GM23248 (cell line): Measurements from ENCODE around the gene PSMA7. TPM values are rescaled to one million over a fixed set of nuclear protein-coding genes. Genes with fewer than 3 reads are reported as not detected.

Source experiments
- DNase-seq: peaks from one replicate; pipeline ENCODE4 v3.0.0-alpha.2; 2015
- H2AFZ ChIP-seq: fragments of 200-600 bp; sonication (generic); 2 replicates; pipeline ENCODE4 v1.6.1; 2016; ENCODE audit warnings: antibody characterized with exemption
- H3F3A ChIP-seq: fragments of 200-600 bp; sonication (generic); 2 replicates; pipeline ENCODE4 v1.6.1; 2016; ENCODE audit warnings: mild to moderate bottlenecking, antibody characterized with exemption, mixed run types; ENCODE audit not compliant: insufficient read depth
- H3K27ac ChIP-seq: fragments of 200-600 bp; sonication (generic); 2 replicates; pipeline ENCODE4 v1.5.1; 2016; ENCODE audit warnings: mild to moderate bottlenecking
- H3K27me3 ChIP-seq: fragments of 200-600 bp; sonication (generic); replicated peaks from 2 replicates; pipeline ENCODE4 v1.6.1; 2016; ENCODE audit warnings: mild to moderate bottlenecking; ENCODE audit not compliant: insufficient read depth
- H3K36me3 ChIP-seq: fragments of 200-600 bp; sonication (generic); 2 replicates; pipeline ENCODE4 v1.6.1; 2016; ENCODE audit warnings: low read depth, mild to moderate bottlenecking
- H3K4me1 ChIP-seq: fragments of 200-600 bp; sonication (generic); 2 replicates; pipeline ENCODE4 v1.6.1; 2016; ENCODE audit warnings: mild to moderate bottlenecking; ENCODE audit not compliant: insufficient read depth
- H3K4me2 ChIP-seq: fragments of 200-600 bp; sonication (generic); one replicate; pipeline ENCODE4 v1.6.1; 2016; ENCODE audit warnings: mild to moderate bottlenecking; ENCODE audit not compliant: unreplicated experiment
- H3K4me3 ChIP-seq: fragments of 200-600 bp; sonication (generic); 2 replicates; pipeline ENCODE4 v1.5.1; 2016; ENCODE audit warnings: mild to moderate bottlenecking
- H3K79me2 ChIP-seq: fragments of 200-600 bp; sonication (generic); 2 replicates; pipeline ENCODE4 v1.6.1; 2016; ENCODE audit warnings: mild to moderate bottlenecking; ENCODE audit not compliant: insufficient read depth
- H3K9ac ChIP-seq: fragments of 200-600 bp; sonication (generic); 2 replicates; pipeline ENCODE4 v1.6.1; 2016; ENCODE audit warnings: mild to moderate bottlenecking
- H3K9me2 ChIP-seq: fragments of 200-600 bp; sonication (generic); 2 replicates; pipeline ENCODE4 v1.6.1; 2016; ENCODE audit warnings: mixed run types, mild to moderate bottlenecking, moderate library complexity; ENCODE audit not compliant: insufficient read depth
- H3K9me3 ChIP-seq: fragments of 200-600 bp; sonication (generic); one replicate; pipeline ENCODE4 v1.6.1; 2017; ENCODE audit warnings: low read depth
- H4K20me1 ChIP-seq: fragments of 200-600 bp; sonication (generic); 2 replicates; pipeline ENCODE4 v1.6.0; 2016; ENCODE audit not compliant: insufficient read depth
- EZH2 ChIP-seq: fragments of 200-600 bp; sonication (generic); IDR thresholded peaks from 2 replicates; pipeline ENCODE4 v1.6.1; 2018; ENCODE audit warnings: antibody characterized with exemption, mild to moderate bottlenecking; ENCODE audit not compliant: insufficient read depth, poor library complexity, severe bottlenecking
- EZH2phosphoT487 ChIP-seq: fragments of 200-600 bp; sonication (generic); IDR thresholded peaks from 2 replicates; pipeline ENCODE4 v1.6.1; 2018; ENCODE audit warnings: antibody characterized with exemption, moderate library complexity, mild to moderate bottlenecking, low read depth; ENCODE audit not compliant: insufficient read depth
- WGBS, 2 experiments: methylation state at CpG; one replicate each; pipeline ENCODE4 v1.1.6; 2015 to 2017; ENCODE audit warnings: low lambda C conversion rate in 2 of 2, low coverage in 1 of 2; ENCODE audit errors: missing lambda C conversion rate in 2 of 2; 5-methylcytosine and 5-hydroxymethylcytosine counted together
- in situ Hi-C: fragments of 300-500 bp; cut with MboI; formaldehyde crosslinking; loops from 2 replicates; pipeline ENCODE4 v1.15.0; 2020
- polyA plus RNA-seq: library from polyadenylated mRNA; unstranded; fragments of >200 nt; fragmentation: Nextera tagmentation; extraction: Ambion mirVana; gene quantifications from 2 replicates; pipeline ENCODE4 v1.2.1, GENCODE V29; 2016
- total RNA-seq: library from RNA; depleted of rRNA; stranded (reverse); fragments of >200 nt; shearing (Covaris generic); gene quantifications from 2 replicates; pipeline ENCODE4 v1.2.3, GENCODE V29; 2014

The PSMA7 gene
- total and polyA plus RNA-seq, 2 experiments from 2014 or later = 268 to 488 TPM

DNA sequence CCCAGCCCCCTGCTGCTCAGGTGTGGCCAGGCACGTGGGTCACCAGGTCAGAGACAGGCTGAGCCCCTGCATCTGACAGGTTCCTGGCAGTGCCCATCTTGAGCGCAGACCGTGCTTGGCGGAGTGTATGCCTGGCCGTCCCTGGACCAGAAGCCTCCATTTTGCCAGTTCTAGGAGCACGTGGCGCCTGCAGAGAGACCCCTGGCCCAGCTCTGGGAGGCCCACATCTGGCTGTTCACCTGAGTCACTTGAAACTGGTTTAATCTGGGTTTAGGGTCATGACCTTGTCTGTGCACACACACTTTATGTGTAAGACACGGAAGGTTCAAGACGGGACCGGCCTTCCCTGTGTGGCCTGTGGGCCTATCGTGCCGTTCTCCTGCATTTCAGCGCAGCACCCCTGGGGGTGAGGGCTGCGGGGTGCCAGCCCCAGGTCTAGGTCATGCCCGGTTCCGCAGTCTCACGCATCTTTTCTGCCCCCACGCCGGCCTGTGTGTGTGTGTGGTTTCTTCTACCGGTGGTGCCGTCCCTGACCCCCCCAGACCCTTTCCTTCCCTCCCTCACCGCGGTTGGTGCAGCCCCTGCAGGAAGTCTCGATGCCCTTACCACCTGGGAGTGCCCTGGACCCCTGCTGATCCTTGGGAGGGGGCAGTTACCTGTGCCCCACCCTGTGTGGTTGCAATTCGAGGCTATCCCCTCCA is 14.3 kb upstream of the PSMA7 start:
- no peaks in the 10 kb centered on the region; the same call in 1 of the 2 replicates for H3K36me3 ChIP-seq
- peaks cover 87% of the 10 kb centered on the region for H3K79me2 ChIP-seq
- no peak overlapping the region for H2AFZ ChIP-seq
- in situ Hi-C loops = no loop called here
- TF ChIP-seq EZH2phosphoT487 (no peak), EZH2 (no peak)
- no peak overlapping the region for H3K27ac ChIP-seq
- H3K4me2 ChIP-seq = no peak overlapping the region
- no peak overlapping the region for H3K9ac ChIP-seq
- H3F3A ChIP-seq = no peaks in the 10 kb centered on the region
- no peaks in the 10 kb centered on the region for H3K9me2 ChIP-seq
- WGBS, 2 experiments = 87 to 93% methylated on average over 24 to 25 of the region's 25 CpGs
- peaks cover 15% of the 10 kb centered on the region for H3K4me1 ChIP-seq
- H4K20me1 ChIP-seq = peaks cover 7% of the 10 kb centered on the region; the same call in 1 of the 2 replicates
- no peaks in the 10 kb centered on the region for H3K27me3 ChIP-seq
- H3K9me3 ChIP-seq = no peaks in the 10 kb centered on the region
- no peak overlapping the region for H3K4me3 ChIP-seq
- DNase-seq = no peak

DNA sequence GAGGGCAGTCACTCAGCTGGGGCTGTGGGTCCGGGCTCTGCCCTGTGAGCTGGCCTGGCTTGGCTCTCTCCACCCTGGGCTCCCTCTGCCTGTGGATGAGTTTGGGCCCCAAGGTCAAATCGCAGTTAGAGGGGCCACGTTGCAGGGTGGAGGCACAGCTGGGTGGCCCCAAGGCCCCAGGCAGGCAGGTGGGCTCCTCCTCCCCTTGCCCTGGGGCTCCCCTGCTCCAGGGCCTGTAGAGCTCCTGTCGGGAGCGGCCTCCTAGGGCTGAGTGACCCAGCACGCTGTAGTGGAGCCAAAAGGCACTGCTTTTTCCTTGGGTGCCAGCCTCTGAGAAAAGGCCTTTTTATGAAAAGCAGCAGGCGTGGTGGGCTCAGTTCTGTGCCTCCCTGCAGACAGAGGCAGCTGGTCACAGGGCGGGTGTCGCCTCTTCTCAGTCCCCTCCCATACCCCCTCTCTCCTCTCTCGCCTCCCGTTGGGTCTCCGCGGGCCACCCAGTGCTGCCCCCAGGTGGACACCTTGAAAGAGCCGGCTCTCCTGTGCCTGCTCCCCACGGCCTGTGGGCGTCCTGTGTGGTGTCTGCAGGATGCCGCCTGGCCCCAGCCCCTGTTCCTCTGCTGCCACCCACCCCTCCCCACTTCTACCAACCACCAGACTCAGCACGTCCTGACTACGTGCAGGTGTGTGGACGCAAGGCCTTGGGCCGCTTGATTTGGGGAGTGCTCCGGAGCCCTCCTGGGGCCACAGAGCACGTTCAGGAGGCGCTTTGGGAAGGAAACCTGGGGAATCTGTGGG is 13.6 kb upstream of the PSMA7 start:
- DNase-seq = peak; percentile 69
- Histone ChIP-seq H2AFZ (no peak overlapping the region), H3K4me1 (peaks cover 15% of the 10 kb centered on the region), H3K79me2 (peaks cover 93% of the 10 kb centered on the region), H3F3A (no peaks in the 10 kb centered on the region), H3K36me3 (no peaks in the 10 kb centered on the region), H4K20me1 (peaks cover 7% of the 10 kb centered on the region; the same call in 1 of the 2 replicates), H3K9ac (no peak overlapping the region), H3K27me3 (no peaks in the 10 kb centered on the region), H3K27ac (no peak overlapping the region), H3K4me3 (no peak overlapping the region), H3K9me2 (no peaks in the 10 kb centered on the region), H3K4me2 (no peak overlapping the region), H3K9me3 (no peaks in the 10 kb centered on the region)
- in situ Hi-C loops = no loop called here
- WGBS, 2 experiments = 58 to 85% methylated on average over 15 to 24 of the region's 24 CpGs
- TF ChIP-seq EZH2phosphoT487 (no peak), EZH2 (no peak)

DNA sequence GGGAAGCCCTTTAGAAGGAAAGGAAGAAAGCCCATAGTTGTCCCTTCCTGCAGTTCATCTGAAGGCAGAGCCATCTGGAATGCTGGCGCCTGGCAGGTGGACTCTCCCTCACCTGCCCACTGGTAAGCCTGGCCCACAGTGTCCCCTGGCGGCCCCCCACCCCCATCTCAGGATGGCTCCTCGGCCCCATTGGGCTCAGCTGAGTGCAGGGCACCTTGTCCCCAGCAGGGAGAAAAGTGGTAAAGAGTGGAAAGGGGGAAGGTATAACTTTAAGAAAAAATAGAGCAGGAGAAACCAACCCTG is 13.0 kb upstream of the PSMA7 start:
- H3K4me1 ChIP-seq = peaks cover 10% of the 10 kb centered on the region
- no peak overlapping the region for H3K9ac ChIP-seq
- H3K79me2 ChIP-seq = peaks cover 95% of the 10 kb centered on the region
- H3K4me2 ChIP-seq = no peak overlapping the region
- TF ChIP-seq EZH2 (no peak), EZH2phosphoT487 (no peak)
- peaks cover 7% of the 10 kb centered on the region; the same call in 1 of the 2 replicates for H4K20me1 ChIP-seq
- H3K9me2 ChIP-seq = no peaks in the 10 kb centered on the region
- no peaks in the 10 kb centered on the region for H3K36me3 ChIP-seq
- no peak overlapping the region for H3K4me3 ChIP-seq
- 74% methylated on average over 3 of the region's 3 CpGs for WGBS, 2 experiments
- H3F3A ChIP-seq = no peaks in the 10 kb centered on the region
- H3K27ac ChIP-seq = no peak overlapping the region
- H3K9me3 ChIP-seq = no peaks in the 10 kb centered on the region
- in situ Hi-C loops = no loop called here
- H2AFZ ChIP-seq = no peak overlapping the region
- DNase-seq = no peak
- no peaks in the 10 kb centered on the region for H3K27me3 ChIP-seq

DNA sequence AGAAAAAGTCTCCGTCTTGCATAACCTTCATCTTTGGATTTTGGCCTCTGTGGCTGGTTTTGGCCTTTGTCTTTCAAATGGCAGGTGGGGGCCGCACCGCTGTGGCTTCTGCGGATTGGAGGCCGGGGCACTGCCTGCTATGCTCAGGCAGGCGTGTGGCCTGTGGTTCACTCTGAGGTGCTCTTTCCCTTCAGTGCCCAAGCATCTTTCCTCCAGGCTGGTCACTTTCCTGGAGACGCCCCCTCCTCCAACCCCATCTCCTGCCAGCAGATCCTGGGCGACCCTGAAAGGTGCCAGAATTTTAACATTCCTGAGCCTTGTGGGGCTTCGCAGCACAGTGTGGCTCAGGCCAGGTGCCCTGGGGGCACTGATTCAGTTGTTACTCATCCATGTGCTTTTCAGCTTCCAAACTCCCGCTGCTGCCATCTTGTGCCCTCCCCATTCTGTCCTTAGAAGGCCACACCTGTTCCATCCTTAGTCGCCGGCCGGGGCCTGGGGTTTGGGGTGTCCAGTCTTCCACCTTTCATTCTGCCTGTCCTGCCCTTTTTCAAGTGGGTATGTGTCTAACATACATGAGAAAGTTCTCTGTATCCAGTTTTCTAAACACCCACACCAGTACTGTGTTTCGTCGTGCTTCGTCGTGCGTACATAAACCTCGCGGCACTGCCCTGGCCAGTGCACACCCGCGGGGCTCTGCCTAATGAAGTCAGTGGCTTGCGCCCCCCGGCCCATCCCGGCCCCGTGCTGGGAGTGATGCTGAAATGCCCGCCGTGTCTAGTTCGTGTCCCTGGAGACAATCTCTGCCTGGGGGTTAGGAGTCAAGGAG is 12.4 kb upstream of the PSMA7 start:
- no peak overlapping the region for H3K27ac ChIP-seq
- peaks cover 6% of the 10 kb centered on the region for H3K4me1 ChIP-seq
- no peaks in the 10 kb centered on the region for H3K36me3 ChIP-seq
- no peaks in the 10 kb centered on the region for H3K9me2 ChIP-seq
- no peak overlapping the region for H2AFZ ChIP-seq
- no peaks in the 10 kb centered on the region for H3F3A ChIP-seq
- peaks cover 97% of the 10 kb centered on the region for H3K79me2 ChIP-seq
- no peak overlapping the region for H3K4me3 ChIP-seq
- H3K9me3 ChIP-seq = no peaks in the 10 kb centered on the region
- H4K20me1 ChIP-seq = peaks cover 7% of the 10 kb centered on the region; the same call in 1 of the 2 replicates
- 92 to 95% methylated on average over 29 of the region's 29 CpGs for WGBS, 2 experiments
- no peak for TF ChIP-seq EZH2
- no peak for TF ChIP-seq EZH2phosphoT487
- H3K9ac ChIP-seq = no peak overlapping the region
- no peaks in the 10 kb centered on the region for H3K27me3 ChIP-seq
- DNase-seq = peak; percentile 46
- H3K4me2 ChIP-seq = no peak overlapping the region
- in situ Hi-C loops = no loop called here
